Fibroblast of lung (primary cell): ENCODE measurements around the gene CMTM3.

Experiments used
- CTCF ChIP-seq, 2 donors: IDR thresholded peaks in 1 of 2; conservative IDR thresholded peaks in 1 of 2; 1 replicate in 1 of 2; 2 replicates in 1 of 2; pipeline ENCODE4 v1.5.1; 2011 to 2012; ENCODE audit warnings: low read length in 2 of 2, control low read depth in 1 of 2, inconsistent platforms in 1 of 2, low read depth in 1 of 2, mild to moderate bottlenecking in 1 of 2
- EZH2 ChIP-seq: IDR thresholded peaks from 2 replicates; pipeline ENCODE4 v1.5.1; 2012; ENCODE audit warnings: low read length, control low read depth, mild to moderate bottlenecking; ENCODE audit errors: missing control alignments

GRCh38 chr16:66585481-66586239 is 18.8 kb upstream of the CMTM3 start:
- TF ChIP-seq EZH2 (no peak), CTCF (conservative IDR thresholded peaks at IDR 0.05 in 1 of 2, IDR thresholded peaks at IDR 0.05 in 1 of 2; ENCODE audit: low read depth in 1 of 2, low read length in 2 of 2) (no peak)
